Measurements from ENCODE around the gene SLC22A2. TPM values are rescaled to one million over a fixed set of nuclear protein-coding genes. Genes with fewer than 3 reads are reported as not detected.

SLC22A2 gene
- total RNA-seq, 2 donors from 2014 or later = not detected

GRCh38 chr6:160264061-160264612 lies 5.5 kb upstream of the SLC22A2 start:
- TF ChIP-seq CTCF (IDR thresholded peaks at IDR 0.05) = no peak
- Histone ChIP-seq H3K4me3 (no peak overlapping the region), H3K9me3 (no peaks in the 10 kb centered on the region), H3K27me3 (no peaks in the 10 kb centered on the region), H3K27ac (no peak overlapping the region), H3K4me1 (no peaks in the 10 kb centered on the region), H3K36me3 (no peaks in the 10 kb centered on the region)
- no peak for DNase-seq (ENCODE audit: low spot score)

GRCh38 chr6:160263196-160263939 lies 4.7 kb upstream of the SLC22A2 start:
- no peaks in the 10 kb centered on the region for H3K36me3 ChIP-seq
- H3K4me3 ChIP-seq = no peak overlapping the region
- no peak for DNase-seq (ENCODE audit: low spot score)
- no peak for TF ChIP-seq CTCF (IDR thresholded peaks at IDR 0.05)
- H3K4me1 ChIP-seq = no peaks in the 10 kb centered on the region
- no peaks in the 10 kb centered on the region for H3K27me3 ChIP-seq
- no peak overlapping the region for H3K27ac ChIP-seq
- H3K9me3 ChIP-seq = no peaks in the 10 kb centered on the region

- DNase-seq (ENCODE audit: low spot score) = no peak
- no peak overlapping the region for H3K4me3 ChIP-seq
- no peak for TF ChIP-seq CTCF (IDR thresholded peaks at IDR 0.05)
- no peaks in the 10 kb centered on the region for H3K36me3 ChIP-seq
- no peaks in the 10 kb centered on the region for H3K4me1 ChIP-seq
- no peaks in the 10 kb centered on the region for H3K9me3 ChIP-seq
- no peak overlapping the region for H3K27ac ChIP-seq
- no peaks in the 10 kb centered on the region for H3K27me3 ChIP-seq
Measured at GRCh38 chr6:160261991-160262680, 3.5 kb upstream of the SLC22A2 start.

- no peak for TF ChIP-seq CTCF (IDR thresholded peaks at IDR 0.05)
- Histone ChIP-seq H3K27me3 (no peaks in the 10 kb centered on the region), H3K27ac (no peak overlapping the region), H3K4me3 (no peak overlapping the region), H3K4me1 (no peaks in the 10 kb centered on the region), H3K9me3 (no peaks in the 10 kb centered on the region), H3K36me3 (no peaks in the 10 kb centered on the region)
- DNase-seq (ENCODE audit: low spot score) = no peak
Measured at GRCh38 chr6:160260803-160261450, 2.3 kb upstream of the SLC22A2 start.

GRCh38 chr6:160260367-160260766 lies 1.7 kb upstream of the SLC22A2 start:
- no peaks in the 10 kb centered on the region for H3K9me3 ChIP-seq
- DNase-seq (ENCODE audit: low spot score) = no peak
- TF ChIP-seq CTCF (IDR thresholded peaks at IDR 0.05) = no peak
- H3K27ac ChIP-seq = no peak overlapping the region
- no peaks in the 10 kb centered on the region for H3K36me3 ChIP-seq
- H3K4me1 ChIP-seq = no peaks in the 10 kb centered on the region
- H3K4me3 ChIP-seq = no peak overlapping the region
- H3K27me3 ChIP-seq = no peaks in the 10 kb centered on the region

Measured in right atrium auricular region (tissue), 2 donors.